HTR-8/SVneo (cell line): ENCODE data around the gene ZCCHC14.
"Not testable (repeated sequence)": the region's sequence is repeated elsewhere in the genome, so short reads cannot be mapped to it uniquely, and the experiment has no call there.

ENCODE experiments used
- DNase-seq: peaks from one replicate; pipeline ENCODE4 v3.0.0; 2011; ENCODE audit warnings: low spot score, mixed read lengths; ENCODE audit not compliant: insufficient read length
- FAIRE-seq: peaks from 2 replicates; lab custom pipeline; 2011; peaks lifted over from hg19 to GRCh38; lab: Jason Lieb, UNC

Gene ZCCHC14

DNA sequence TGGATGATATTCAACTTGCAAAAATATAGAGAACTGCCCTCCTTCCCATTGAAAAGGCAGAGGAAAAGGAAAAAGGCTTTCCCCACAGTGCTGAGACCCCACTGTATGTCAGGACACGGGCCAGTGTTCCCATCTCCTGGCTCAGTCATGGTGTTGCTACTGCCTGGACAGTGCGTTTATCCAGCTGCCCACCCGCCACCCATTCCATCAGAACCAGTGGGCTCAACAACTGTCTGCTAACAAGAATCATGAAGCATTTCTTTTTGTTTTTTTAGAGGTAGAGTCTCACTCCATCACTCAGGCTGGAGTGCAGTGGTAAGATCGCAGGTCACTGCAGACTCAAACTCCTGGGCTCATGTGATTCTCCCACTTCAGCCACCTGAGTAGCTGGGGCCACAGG lies 120.5 kb downstream of the ZCCHC14 start:
- DNase-seq (no peak), FAIRE-seq (no peak)

DNA sequence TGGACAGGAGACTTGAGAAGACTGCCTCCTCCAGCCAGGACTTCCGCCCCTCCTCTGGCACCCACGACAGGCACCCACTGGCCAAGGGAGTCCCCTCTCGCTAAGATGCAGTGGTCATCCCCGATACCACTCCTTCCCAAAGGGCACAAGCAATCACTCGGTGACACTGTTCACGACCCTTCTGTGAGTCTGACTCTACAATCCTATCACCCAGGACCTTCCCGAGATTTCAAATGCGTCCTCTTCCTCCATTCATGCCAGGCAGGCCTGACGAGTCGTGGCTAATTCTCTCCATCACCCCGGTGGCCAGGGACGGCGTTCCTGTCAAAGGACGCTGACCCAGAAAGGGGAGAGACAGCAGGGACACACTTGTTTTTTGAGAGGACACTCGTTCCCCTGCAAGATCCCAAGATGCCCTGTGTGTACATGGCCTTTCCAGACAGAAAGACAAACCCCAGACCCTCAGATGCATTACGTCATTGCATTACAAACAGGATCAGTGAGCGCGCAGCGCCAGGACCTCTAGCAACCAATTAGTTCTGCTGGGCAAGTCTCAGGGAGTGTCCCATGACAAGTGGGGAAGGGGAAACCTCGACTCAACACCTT lies 121.5 kb downstream of the ZCCHC14 start:
- DNase-seq (no peak), FAIRE-seq (no peak)

DNA sequence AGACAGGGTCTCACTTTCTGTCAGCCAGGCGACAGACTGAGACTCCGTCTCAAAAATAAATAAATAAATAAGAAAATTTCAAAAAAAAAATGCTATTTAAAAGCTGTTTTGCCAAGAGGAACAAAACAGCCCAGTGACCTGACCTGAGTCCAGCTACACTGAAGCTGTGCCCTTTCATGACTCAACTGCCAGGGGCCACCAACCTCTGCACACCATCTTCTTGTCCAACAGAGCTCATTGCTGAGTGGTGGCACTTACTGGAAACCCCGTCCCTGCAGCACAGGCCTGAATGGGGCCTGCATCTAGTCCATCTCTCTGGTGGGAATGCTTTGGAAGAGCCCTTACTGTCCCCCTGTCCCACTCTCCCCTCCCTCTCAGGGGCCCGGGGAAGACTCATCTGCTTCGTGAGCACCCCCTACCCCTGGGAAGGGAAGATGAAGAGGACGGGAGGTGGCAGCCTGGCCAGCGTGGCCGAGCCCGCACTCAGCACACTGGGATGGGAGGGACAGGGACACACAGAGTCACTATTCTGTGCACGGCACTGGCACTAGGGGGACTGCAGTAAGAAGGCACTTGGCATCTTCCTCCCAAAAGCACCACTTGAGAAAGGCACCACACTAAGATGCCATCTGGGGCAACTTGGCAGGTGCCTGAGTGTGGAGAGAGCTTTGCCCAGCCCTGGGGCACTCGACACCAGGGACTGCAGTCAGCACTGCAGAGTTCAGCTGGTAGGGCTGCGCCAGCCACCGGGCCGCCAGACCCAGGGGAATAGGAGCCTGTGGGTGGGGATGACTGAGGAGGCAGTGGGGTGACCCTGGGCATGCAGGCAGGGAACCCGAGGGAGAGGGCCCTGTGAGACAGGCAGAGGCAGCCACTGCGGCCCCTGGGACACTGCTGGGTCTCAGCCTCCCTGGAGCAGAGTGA lies 122.8 kb downstream of the ZCCHC14 start:
- DNase-seq, result no peak
- FAIRE-seq, result no peak

DNA sequence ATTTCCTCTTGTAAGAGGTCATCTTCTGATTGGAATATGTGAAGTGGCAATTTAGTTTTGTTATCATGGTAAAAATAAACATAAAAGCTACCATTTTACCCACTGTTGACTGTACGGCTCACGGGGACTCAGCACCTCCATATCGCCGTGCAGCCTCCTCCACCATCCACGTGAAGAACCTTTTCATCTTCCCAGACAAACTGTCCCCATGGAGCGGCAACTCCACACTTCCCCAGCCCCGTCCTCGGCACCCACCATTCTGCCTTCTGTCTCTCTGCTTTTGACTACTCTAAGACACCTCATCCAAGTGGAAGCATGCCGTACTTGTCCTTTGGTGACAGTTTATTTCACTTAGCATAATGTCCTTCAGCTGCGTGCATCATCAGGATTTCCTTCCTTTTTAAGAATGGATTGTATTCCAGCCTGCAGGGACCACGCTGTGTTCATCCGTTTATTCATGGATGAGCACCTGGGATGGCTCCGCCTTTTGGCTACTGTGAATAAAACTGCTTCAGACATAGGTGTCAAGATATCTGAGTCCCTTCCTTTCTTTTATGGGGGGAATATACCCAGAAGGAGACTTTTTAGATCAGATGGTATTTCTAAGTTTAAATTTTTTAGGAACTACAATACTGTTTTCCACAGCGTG lies 123.6 kb downstream of the ZCCHC14 start:
- FAIRE-seq (peak; percentile 51), DNase-seq (no peak)

DNA sequence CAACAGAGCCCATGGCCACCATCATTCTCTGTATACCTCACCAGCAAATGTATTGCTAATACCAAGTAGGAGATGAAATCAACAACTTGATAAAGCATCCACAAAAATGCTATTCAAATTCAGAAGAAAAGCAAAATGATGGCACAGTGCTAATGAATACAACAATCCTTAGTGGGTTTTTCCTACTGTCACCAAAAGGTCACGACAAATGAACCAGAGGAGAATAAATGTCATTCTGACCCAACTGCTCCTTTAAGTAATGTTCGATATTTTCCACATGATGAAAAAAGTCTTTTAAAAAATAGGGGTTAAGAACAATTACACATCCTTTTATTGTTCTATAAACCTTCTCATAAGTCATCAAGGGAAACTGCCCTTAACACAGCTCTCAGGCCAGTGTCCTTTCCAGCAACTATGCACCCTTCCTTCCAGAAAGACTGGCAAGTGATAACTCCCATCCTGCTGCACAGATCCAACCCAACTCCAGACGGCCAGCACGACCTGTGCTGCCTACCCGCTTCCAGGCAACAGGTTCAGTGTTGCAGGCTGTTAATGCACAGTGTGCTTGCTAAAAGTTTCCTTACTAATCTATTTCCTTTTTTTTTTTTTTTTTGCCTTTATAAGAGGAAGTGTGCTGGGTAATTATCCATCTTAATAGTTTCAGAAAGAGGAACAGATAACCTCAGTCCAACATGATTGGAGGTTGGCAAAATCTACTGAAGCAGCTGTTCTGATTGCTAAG lies 124.6 kb downstream of the ZCCHC14 start:
- FAIRE-seq, result no peak
- no peak for DNase-seq

DNA sequence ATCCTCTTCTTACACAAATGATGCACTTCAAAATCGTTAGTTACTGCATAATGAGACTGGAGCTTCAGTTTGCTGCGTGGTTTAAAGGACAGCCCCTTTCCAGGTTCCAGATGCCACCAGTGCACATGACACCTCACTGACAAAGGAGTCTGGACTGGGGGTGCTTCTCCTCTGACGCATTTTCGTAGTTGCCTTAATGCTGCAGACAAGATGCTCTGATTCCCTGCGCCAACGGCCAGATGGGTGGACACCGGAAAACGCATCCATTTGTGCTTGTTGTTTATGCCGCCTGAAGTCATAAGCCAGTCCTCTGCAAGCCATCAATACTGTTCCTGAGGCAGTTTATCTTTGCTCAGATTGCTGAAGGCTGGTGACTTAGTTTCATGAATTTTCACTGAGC lies 125.3 kb downstream of the ZCCHC14 start:
- DNase-seq (no peak), FAIRE-seq (no peak)

DNA sequence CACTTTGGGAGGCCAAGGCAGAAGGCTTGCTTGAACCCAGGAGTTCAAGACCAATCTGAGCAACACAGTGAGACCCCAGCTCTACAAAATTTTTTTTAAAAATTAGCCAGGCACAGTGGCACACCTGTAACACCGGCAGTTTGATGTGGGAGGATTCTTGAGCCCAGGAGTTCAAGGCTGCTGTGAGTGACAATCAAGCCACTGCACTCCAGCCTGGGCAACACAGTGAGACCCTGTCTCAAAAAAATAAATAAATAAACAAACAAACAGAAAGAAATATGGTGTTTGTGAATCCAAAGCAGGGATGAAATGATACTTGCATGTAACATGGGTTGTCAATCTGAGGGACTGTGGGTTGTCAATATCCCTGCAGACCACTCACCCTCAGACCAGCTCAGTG lies 125.9 kb downstream of the ZCCHC14 start:
- FAIRE-seq (no peak), DNase-seq (no peak)

DNA sequence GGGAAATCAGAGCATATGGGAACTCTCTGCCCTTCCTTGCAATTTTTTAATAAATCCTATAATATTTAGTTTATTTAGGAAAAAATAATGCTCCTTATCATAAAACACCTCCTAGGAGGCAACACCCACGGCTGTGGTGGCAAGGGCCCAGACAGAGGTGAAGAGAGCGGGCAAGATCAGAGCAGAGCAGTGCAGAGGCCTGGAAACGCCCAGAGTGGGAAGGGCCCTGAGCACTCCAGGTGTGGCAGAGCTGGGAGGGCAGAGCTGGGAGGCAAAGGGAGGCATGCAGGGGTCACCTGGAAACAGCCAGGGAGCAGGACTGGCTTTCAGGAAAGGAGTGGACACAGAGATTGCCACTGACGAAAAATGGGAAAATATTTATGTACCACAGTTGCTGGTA lies 126.5 kb downstream of the ZCCHC14 start:
- DNase-seq (no peak), FAIRE-seq (no peak)

DNA sequence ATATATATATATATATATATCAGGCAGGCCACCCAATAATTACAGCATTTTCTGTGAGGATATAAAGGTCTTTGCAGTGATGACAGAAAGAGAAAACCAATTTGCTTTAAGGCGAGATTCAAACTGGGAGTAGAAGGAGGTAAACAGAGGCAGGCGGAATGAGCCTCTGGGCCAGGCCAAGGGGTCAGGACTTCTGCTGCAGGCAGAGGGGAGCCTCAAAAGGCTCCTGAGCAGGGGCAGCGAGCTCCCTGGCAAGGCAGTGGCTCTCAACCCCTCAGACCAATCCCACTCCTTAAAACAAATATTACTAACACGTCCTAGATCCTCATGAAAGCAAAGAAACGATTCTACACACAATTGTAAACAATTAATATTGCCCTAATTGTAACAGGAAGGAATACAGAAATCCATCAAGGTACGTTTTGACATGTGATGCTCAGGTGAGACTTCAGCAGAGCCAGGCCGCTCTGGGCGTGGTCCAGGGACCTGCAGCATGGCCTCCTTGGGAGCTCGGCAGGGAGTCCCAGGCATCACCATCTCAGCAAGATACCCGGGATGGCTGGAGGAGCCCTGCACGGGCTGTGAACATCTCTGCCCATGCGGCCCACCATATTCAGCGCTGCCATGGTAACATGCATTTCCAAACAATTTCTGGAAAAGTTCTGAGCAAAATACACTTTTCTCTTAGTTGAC lies 127.7 kb downstream of the ZCCHC14 start:
- no peak for DNase-seq

DNA sequence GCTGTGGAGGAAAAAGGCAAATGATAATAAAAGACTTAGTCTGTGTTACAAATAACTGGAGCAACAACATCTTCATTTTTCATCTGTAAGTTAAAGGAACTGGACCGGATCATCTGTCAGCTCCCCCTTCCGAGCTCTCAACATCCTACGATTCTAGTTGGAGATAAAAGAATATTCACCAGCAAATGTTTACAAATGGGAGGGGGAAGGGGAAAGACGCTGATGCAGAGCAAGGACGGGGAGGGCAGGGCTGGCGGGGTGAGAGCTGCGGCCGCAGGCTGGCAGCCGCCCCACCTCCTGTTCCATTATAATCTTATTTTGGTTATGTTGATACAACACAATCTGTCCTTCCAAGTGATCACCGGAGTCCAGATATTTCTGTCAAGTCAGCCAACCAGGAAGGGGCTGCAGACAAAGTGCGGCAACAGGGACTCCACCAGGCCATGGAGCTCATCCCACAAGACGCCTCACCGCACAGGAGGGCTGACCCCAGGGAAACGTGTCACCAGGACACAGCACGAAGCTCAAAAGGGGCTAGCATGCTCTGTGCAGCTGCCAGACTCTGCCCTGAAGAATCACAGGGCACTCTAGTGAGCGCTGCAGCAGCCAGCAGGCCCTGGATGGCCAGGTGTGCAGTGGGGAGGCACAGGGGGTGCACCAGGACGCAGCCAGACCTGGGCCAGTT lies 128.9 kb downstream of the ZCCHC14 start:
- no peak for FAIRE-seq
- no peak for DNase-seq

More for the DNA sequence above, 127.7 kb downstream of the ZCCHC14 start:
- FAIRE-seq, result no peak

DNA sequence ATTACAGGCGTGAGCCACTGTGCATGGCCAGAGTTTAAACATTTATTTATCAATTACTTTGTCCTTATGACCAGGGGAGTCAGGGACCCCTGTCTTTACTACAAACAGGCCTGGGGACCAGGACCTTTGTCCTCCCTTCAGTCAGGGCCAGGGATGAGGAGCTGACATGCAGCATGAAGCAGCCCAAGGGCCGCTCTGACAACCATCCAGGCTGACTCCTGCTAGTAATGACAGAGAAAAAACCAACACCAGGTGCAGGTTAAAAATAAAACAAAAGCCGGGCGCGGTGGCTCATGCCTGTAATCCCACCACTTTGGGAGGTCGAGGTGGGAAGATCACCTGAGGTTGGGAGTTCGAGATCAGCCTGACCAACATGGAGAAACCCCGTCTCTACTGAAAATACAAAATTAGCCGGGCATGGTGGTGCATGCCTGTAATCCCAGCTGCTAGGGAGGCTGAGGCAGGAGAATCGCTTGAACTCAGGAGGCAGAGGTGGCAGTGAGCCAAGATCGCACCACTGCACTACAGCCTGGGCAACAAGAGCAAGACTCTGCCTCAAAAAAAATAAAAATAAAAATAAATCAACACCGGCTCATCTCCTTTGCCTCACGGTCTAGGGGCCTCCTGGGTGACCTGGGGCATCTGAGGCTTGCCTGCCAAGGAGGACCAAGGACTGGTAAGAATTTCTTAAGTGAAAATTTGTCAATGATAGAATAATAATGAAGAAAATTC lies 129.8 kb downstream of the ZCCHC14 start:
- FAIRE-seq, DNase-seq: not testable (repeated sequence)

DNA sequence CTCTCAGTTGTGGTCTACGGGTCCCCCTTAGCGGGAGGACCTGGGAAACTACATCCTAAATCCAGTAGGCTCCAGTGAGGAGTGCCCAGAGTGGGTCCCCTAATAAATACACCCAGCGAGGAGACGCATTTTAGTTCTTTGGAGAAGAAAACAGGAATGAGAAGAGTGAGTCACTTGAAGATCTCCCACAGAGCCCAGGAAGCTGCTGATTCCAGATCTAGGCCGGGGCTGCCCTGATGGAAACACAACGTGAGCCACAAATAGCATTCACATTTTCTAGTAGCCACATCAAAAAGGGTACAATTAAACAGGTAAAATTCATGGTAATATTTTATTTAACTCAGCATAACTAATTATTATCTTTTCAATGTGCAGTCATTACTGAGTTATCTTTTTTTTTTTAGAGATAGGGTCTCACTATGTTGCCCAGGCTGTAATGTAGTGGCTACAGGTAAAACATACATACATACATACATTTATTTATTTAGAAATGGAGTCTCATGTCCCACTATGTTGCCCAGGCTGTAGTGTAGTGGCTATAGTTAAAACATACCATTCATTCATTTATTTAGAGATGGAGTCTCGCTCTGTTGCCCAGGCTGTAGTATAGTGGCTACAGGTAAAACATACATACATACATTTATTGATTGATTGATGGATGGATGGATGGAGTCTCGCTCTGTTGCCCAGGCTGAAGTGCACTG lies 130.8 kb downstream of the ZCCHC14 start:
- DNase-seq (no peak), FAIRE-seq (no peak)

DNA sequence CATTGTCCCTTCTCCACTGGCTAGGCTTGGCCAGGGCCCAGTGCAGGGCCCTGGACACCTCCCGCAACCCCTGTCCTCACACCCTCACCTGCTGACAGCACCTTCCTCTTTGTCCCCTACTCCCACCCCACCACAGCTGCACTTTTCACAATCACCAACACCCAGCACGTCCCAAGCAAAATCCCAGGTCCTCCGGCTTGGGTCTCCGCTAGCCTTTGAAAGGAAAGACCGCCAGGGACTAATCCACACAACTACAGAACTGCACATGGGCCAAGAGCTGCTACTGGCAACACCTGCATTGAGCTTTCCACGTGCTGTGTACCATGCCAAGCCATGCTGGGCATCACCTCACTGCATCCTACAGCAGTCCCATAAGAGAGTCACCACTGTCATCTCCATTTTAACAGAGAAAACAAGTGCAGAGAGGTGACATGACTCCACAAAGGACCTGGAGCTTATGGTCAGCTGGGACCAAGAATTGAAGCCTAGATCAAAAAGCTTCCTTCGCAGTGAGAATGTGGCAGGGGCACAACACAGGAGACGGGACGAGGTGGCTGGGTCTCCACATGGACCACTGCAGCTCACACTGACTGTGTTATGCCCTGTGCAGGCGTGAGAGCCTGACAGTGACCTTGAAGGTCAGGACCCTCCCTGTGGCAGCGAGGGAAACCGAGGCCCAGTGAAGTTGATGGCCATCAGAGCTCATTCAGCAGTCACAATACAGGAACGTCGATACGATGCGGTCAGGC lies 131.8 kb downstream of the ZCCHC14 start:
- DNase-seq (no peak), FAIRE-seq (no peak)

DNA sequence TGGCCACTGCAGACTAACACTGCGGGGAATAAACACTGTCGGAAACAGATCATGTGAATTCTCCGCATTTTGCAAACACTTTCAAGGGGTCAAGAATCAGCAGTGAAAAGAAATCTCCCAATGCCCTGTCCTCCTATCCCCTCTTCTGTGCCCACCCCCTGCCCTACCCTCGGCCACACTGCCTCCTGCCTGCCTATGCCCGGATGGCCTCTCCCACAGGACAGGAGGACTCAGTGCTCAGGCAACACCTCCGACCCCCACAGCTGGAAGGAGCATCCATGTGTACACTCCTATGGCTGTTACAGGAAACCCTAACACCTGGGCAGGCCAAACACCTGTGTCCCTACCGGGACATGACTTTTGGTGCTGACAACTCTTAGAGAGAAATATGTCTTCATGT lies 133.7 kb downstream of the ZCCHC14 start:
- no peak for FAIRE-seq
- no peak for DNase-seq

DNA sequence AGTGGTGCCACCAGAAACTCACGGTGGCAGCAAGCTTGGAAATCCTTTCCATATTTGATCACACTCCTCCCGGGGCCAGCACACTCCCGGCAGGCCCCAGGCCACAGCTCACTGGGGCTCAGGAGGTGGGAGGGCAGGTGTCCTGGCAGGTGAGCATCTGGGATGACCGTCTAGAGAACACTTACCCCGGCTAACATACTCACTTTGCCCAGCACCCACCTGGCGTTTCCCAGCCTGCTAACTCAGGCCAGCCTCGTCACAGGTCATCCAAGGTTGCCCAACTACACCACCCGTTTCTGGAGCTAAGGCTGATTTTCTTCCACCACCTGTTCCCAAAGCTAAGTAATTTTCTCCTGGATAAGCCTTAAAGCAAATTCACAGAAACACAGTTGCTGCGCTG lies 134.1 kb downstream of the ZCCHC14 start:
- DNase-seq (no peak), FAIRE-seq (no peak)

DNA sequence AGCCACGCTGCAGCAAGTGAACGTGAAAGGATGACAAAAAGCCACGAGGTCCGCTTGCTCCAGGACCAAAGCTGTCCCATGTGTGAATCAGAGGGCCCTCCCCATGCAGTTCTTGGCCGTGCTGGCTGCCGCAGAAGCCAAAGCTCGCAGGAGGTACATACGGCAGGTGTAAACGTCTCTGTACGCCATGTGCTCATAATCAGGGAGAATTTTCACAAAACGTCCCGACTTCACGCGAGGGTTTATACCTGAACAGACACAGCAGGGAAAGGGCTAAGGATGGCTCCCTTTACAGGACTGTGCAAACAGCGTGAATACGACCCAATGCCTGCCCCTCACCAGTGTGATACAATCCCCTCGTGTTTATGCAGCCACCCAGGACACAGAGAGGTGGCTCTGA lies 134.6 kb downstream of the ZCCHC14 start:
- no peak for DNase-seq
- FAIRE-seq, result no peak

DNA sequence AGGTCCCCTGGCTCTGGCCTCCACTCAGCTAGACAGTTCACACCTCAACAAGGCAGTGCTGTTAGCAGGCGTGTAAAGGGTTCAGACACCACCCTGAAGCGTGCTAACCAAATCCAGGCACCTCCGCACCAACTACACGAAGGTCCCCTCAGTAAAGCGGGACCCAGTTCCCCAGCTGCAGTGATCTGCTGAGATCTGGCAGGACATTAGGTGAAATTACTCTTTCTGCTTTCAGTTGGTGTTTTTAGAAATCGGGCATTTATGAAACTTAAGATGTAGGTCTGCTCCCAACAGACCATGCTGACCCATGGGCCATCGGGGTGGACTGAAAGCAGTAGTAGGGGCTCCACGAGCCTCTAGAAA lies 136.4 kb downstream of the ZCCHC14 start:
- no peak for FAIRE-seq
- no peak for DNase-seq
